Retinal pigment epithelial cell (primary cell): ENCODE results near the gene PNPO.

Experiments
- DNase-seq: peaks from one replicate; pipeline ENCODE4 v3.0.0-alpha.2; 2010; ENCODE audit warnings: low read depth
- H3K4me3 ChIP-seq: 2 replicates; pipeline ENCODE4 v1.5.1; 2011; ENCODE audit warnings: mild to moderate bottlenecking, low read length, control low read depth, moderate library complexity
- TF ChIP-seq, protein P1 (sequence below): conservative IDR thresholded peaks from 2 replicates; pipeline ENCODE4 v1.5.1; 2011; ENCODE audit warnings: low read depth, low read length, control low read depth, inconsistent platforms

The PNPO gene

DNA sequence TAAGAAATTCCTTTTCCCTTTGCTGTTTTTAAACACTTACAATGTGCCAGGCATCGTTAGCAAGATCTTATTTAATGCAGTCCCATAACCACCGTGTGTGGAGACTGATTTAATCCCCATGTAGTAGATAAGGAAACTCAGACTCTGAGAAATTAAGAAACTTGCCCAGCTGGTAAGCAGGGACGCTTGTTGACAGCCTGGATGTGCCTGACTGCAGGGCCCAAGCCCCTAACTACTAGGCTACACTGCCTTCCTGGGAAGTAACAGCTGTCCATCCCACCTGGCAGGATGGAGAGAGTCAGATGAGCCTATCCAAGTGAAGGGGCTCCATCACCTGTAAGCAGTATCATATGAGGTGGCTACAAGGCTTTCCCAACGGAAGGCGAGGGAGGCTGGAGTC lies 52.6 kb downstream of the PNPO start:
- no peak overlapping the region for H3K4me3 ChIP-seq
- DNase-seq, result no peak
- TF ChIP-seq, protein P1, sequence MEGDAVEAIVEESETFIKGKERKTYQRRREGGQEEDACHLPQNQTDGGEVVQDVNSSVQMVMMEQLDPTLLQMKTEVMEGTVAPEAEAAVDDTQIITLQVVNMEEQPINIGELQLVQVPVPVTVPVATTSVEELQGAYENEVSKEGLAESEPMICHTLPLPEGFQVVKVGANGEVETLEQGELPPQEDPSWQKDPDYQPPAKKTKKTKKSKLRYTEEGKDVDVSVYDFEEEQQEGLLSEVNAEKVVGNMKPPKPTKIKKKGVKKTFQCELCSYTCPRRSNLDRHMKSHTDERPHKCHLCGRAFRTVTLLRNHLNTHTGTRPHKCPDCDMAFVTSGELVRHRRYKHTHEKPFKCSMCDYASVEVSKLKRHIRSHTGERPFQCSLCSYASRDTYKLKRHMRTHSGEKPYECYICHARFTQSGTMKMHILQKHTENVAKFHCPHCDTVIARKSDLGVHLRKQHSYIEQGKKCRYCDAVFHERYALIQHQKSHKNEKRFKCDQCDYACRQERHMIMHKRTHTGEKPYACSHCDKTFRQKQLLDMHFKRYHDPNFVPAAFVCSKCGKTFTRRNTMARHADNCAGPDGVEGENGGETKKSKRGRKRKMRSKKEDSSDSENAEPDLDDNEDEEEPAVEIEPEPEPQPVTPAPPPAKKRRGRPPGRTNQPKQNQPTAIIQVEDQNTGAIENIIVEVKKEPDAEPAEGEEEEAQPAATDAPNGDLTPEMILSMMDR, result no peak

DNA sequence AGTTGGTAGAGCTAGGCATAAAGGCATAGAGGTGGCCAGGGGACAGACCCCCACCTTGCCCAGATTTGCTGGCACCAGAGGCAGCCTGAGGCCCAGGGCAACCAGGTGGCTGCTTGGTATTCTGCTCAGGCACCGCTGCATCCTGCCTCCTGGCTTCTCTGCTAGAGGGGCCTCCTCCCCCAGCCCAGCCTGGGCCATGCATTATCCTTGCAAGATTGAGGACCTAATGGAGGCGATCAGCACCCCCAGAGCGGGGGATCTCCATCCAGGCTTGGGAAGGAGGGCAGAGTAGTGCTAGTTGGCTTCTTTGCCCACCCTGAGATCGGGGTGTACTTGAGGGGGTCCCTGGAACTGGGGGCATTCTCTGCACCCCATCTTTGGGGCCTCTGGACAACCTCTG lies 53.4 kb downstream of the PNPO start:
- no peak overlapping the region for H3K4me3 ChIP-seq
- DNase-seq, result no peak
- TF ChIP-seq, protein P1, result no peak

DNA sequence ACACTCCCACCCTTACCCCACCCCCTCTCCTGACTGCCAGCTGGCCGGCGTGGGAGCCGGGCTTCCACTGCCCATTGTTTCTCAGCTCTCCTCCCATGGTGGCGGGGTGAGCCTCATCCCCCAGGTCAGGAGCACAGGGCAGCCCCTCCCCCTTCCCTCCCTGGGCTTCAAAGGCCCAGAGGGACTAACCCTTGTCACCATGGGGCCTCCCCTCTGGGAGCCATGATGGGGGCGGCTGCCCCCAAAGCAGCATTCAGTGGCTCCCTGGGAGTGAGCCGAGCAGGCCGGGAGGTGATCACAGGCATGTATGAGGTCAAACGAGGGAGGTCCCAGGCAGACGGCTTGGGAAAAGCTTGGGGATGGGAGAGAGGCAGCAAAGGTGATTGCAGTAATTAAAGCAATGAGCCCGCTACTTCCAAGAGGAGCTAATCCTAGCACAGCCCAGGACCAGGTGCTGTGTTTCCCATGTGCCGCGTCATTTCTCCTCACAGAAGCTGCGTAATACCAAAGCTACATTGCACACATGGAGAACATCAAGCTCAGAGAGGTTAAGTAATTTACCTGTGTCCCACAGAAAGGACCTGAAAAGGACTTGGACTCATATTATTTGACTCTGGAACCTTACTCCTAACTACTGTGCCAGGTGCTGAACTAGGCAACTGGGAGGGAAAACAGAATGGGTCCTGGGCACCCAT lies 54.0 kb downstream of the PNPO start:
- H3K4me3 ChIP-seq, result no peak overlapping the region
- TF ChIP-seq, protein P1, result no peak
- DNase-seq, result no peak

DNA sequence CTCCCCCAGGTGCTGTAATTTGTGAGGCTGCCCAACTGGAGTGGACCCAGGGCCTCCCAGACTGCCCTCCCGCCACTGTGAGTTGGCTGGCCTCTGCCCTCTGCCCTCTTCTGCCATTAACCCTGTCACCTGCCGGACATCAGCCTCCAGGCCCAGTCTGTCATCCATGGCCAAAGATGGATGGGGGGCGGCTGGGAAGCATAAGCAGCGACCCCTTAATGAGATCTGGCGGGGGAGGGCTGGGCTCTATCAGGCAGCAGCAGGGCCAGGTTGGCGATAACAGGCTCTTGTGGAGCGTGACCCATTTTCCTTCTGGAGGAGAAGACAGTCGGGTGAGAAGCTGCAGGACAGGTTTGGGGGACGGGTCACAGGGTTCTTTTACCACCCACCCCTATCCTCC lies 54.8 kb downstream of the PNPO start:
- no peak overlapping the region for H3K4me3 ChIP-seq
- TF ChIP-seq, protein P1, result no peak
- DNase-seq, result no peak

DNA sequence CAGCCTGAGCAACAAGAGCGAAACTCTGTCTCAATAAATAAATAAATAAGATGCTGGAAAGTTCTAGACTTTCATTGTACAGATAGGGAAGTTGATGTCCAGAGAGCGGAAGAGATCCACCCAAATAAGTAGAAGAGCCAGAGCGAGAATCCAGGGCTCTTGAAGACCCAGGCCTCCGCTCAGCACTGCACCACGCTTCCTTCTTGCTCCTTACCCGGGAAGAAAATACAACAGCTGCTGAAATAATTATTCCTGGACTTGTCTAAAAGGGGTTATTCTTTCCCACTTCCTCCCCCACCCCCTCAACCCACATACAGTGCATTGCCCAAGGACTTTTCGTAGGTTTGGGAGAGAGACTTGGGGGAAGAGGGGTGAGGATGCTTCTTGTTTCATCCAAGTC lies 56.2 kb downstream of the PNPO start:
- H3K4me3 ChIP-seq, result no peak overlapping the region
- DNase-seq, result no peak
- TF ChIP-seq, protein P1, result no peak

DNA sequence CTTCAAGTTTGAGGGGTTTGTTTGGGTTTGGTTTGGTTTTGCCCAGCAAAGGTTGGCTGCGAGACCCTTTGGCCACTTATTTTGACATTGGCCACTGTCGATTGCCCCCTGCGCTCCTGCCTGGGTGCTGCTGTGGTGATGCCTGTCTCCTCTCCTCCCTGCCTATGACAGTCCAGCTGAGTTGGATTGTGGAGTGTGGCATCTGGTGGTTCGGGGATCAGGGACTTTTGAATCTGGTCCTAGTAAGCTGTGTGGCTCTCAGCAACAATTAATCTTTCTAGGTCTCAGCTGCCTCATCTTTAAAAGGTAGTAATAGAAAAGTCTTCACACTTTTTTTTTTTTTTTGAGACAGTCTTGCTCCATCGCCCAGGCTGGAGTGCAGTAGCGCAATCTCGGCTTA lies 56.7 kb downstream of the PNPO start:
- TF ChIP-seq, protein P1, result no peak
- DNase-seq, result no peak
- no peak overlapping the region for H3K4me3 ChIP-seq
